WERI-Rb-1 (cell line): ENCODE results near the gene ADGRV1.

ENCODE experiments used
- DNase-seq: peaks from one replicate; pipeline ENCODE4 v3.0.0-alpha.2; 2020
- H3K27ac ChIP-seq: fragments of 250-450 bp; sonication (Bioruptor Pico); 2 replicates; pipeline ENCODE4 v1.5.1; 2020; ENCODE audit warnings: mild to moderate bottlenecking, moderate library complexity
- H3K27me3 ChIP-seq: fragments of 250-450 bp; sonication (Bioruptor Pico); 2 replicates; pipeline ENCODE4 v1.5.1; 2021; ENCODE audit warnings: mild to moderate bottlenecking, low read depth, moderate library complexity; ENCODE audit not compliant: insufficient read depth, severe bottlenecking
- H3K36me3 ChIP-seq: fragments of 250-450 bp; sonication (Bioruptor Pico); 2 replicates; pipeline ENCODE4 v1.5.1; 2020; ENCODE audit warnings: mild to moderate bottlenecking, moderate library complexity
- H3K4me3 ChIP-seq: 2 replicates; pipeline ENCODE4 v1.5.1; 2011; ENCODE audit warnings: low read depth, mild to moderate bottlenecking, control low read depth, low read length
- H3K9me3 ChIP-seq: fragments of 250-450 bp; sonication (Bioruptor Pico); 2 replicates; pipeline ENCODE4 v1.5.1; 2021; ENCODE audit warnings: mild to moderate bottlenecking, moderate library complexity; ENCODE audit not compliant: severe bottlenecking
- CTCF ChIP-seq: IDR thresholded peaks from 2 replicates; pipeline ENCODE4 v1.5.1; 2011; ENCODE audit warnings: low read depth, mild to moderate bottlenecking, control low read depth, inconsistent platforms, low read length

ADGRV1 gene

DNA sequence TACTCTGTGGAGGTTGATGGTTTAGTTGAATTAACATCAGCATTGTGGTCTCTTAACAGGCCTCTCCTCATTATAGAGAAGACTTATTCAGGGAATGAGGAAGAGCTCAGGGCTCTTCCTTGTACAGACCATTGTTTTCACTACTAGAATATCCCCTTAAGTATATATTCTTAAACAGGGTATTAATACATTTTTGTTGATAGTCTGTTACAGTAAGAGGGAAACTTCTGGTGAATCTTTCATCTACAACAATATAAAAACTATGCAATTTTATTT, 330.7 kb downstream of the ADGRV1 start:
- H3K27ac ChIP-seq, result no peak overlapping the region
- DNase-seq, result no peak
- no peaks in the 10 kb centered on the region for H3K27me3 ChIP-seq
- H3K9me3 ChIP-seq, result no peaks in the 10 kb centered on the region
- no peak for TF ChIP-seq CTCF
- H3K4me3 ChIP-seq, result no peak overlapping the region
- no peaks in the 10 kb centered on the region; the same call in 1 of the 2 replicates for H3K36me3 ChIP-seq

DNA sequence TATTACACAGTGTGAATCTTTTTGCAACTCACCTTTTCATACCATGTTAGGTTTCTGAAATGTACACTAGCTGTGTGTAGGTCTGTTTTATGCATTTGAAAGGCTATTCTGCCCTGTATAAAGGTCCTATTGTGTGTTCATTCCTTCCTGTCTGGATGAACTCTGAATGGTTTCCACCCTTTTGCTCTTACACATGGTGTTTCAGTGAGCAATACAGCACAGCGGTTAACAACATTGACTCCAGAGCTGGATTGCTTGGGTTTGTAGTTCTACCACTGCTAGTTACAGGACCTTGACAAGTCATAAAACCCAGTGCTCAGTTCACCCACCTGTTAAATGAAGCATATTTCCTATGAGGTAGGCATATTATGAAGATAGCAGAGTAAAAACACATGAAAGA, 331.6 kb downstream of the ADGRV1 start:
- Histone ChIP-seq H3K36me3 (no peaks in the 10 kb centered on the region; the same call in 1 of the 2 replicates), H3K27me3 (no peaks in the 10 kb centered on the region), H3K27ac (no peak overlapping the region), H3K9me3 (no peaks in the 10 kb centered on the region), H3K4me3 (no peak overlapping the region)
- no peak for DNase-seq
- TF ChIP-seq CTCF, result no peak

DNA sequence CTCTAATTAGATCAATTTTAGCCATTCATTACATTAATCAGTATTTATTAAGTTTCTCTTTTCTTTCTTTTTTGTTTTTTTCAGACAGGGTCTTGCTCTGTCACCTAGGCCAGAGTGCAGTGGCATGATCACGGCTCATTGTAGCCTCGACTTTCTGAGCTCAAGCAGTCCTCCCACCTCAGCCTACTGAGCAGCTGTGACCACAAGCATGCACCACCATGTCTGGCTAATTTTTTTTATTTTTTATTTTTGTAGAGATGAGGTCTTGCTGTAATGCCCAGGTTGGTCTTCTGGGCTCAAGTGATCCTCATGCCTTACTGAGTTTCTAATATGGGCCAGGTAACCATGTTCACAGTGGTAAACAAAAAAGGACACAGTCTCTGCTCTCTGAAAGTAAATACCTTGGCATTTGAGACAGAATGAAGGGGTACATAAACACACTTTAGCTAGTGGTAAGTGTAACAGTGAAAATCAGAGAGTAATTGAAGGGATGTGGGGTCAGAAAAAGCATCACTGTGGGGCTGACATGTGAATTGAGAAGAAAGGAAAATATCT, 336.3 kb downstream of the ADGRV1 start:
- Histone ChIP-seq H3K27ac (no peak overlapping the region), H3K36me3 (no peaks in the 10 kb centered on the region; the same call in 1 of the 2 replicates), H3K27me3 (no peaks in the 10 kb centered on the region), H3K9me3 (no peaks in the 10 kb centered on the region), H3K4me3 (no peak overlapping the region)
- TF ChIP-seq CTCF, result no peak
- DNase-seq, result no peak

DNA sequence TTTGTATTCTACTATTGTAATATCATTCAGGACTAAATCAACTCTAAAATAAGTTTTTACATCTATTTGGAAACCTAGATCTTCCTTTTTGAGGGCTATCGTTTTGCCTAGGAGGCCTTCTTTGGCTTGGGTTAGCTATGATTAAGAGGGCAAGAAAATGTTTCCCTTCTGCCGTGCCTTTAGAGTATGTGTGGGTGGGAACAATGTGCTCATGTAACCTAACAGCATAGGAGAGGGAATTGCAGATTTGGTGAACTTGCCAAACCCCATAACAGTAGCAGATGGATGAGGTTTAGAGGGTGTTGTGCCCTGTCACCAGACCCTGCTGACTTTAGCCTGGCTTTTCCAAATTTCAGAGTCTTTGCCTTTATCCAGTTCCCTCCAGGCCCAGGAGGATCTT, 339.0 kb downstream of the ADGRV1 start:
- Histone ChIP-seq H3K4me3 (no peak overlapping the region), H3K36me3 (no peaks in the 10 kb centered on the region; the same call in 1 of the 2 replicates), H3K27me3 (no peaks in the 10 kb centered on the region), H3K27ac (no peak overlapping the region), H3K9me3 (no peaks in the 10 kb centered on the region)
- no peak for TF ChIP-seq CTCF
- DNase-seq, result no peak

DNA sequence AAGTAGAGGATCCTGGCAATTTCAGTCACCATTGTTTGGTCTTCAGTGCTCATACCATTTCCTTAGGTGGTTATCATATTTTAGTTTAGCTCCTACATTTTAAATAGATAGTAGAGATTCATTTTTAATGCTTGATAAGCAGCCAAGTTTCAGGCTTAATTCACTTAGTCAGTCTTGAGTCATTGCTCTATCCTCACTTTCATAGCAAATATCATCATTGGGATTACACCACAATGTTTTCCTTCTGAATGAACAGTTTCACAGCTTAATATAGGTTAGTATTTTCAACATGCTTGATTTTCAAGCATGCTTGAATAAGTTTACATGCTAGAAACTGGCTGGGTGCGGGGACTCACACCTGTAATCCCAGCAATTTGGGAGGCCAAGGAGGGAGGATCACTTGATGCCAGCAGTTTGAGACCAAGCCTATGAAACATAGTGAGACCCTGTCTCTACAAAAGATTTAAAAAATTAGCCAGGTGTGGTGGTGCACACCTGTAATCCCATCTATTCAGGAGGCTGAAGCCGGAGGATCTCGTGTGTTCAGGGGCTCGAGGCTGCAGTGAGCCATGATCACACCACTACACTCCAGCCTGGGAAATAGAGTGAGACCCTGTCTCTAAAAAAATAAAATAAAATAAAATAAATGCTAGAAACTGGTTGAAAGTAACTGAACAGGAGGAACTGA, 339.9 kb downstream of the ADGRV1 start:
- no peak for DNase-seq
- Histone ChIP-seq H3K27me3 (no peaks in the 10 kb centered on the region), H3K9me3 (no peaks in the 10 kb centered on the region), H3K4me3 (no peak overlapping the region), H3K27ac (no peak overlapping the region), H3K36me3 (no peaks in the 10 kb centered on the region; the same call in 1 of the 2 replicates)
- TF ChIP-seq CTCF, result no peak

DNA sequence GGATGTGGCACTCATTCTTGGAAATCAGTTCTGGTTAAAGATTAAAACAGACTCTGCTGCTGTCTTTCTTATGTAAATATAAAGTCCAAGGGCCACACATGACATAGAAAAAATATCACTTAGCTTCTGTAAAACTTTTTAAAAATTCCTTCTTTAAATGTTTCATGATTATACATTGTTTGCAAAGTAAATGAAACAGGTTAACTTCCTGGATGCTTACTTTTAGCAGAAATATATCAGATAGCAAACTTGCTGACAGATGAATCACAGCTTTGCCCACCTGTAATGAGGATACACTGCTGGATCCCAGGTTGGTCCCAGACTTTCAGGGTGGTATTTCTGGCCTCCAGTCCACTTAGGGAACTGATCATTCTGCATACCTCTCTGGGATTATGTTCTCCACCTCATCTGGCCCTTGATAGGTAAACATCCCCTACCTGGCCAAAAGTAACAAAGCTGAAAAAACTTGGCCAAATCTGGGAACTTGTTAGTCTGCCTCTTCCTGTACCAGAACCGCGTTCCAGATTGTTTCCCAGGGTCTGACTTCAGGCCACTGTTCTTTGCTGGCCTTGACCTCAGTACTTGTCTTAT, 340.5 kb downstream of the ADGRV1 start:
- Histone ChIP-seq H3K27ac (no peak overlapping the region), H3K36me3 (no peaks in the 10 kb centered on the region; the same call in 1 of the 2 replicates), H3K9me3 (no peaks in the 10 kb centered on the region), H3K4me3 (no peak overlapping the region), H3K27me3 (no peaks in the 10 kb centered on the region)
- no peak for TF ChIP-seq CTCF
- no peak for DNase-seq
